ENCODE measurements around the gene GPBAR1. TPM values are rescaled to one million over a fixed set of nuclear protein-coding genes. Genes with fewer than 3 reads are reported as not detected.

The GPBAR1 gene
- total RNA-seq, 1 experiment from 2014 or later: 0.29 TPM

DNA sequence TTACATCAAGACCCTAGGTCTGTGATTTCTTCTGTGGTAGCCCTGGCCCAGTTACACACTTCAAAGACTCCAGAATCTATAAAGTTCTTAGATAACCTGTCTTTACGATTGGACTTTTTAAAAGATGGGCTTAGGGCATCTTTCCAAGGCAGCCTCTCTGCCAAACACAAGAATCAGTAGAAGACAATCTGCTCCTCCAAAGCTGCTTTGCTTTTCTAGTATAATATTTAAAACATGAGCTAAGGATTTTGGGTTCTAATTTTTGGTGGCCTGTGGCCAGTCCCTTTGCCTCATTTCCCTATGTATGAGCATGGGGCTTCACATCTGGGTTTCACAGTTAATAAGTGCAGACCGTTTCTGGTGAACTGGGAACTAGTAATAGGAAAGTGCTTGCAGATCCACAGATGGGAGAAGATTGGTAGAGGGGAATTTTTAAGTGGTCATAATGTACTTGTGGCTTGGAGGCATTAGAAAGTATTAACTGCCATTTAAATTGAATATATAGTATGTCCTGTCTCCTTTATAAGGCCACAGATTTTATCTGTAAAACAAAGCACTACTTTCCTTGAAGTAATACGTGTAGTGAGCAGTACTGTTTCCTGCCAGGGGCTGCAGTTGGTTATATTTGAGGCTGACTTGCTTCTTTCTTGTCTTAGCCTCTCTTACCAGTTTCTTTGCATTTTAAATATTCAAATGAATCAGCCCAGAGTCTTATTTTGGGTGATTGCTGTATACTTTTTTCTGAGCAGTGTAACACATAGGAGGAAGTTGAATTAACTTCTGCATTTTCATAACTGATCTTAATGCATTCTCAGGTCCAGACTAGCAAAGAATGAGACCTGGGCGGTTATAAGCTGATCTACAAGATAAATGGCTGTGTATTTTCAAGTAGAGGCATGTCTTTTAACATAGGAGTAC lies 42.3 kb upstream of the GPBAR1 start:
- no peak for DNase-seq
- POLR2A ChIA-PET: interaction anchor here (1.2 kb wide), 1 partner anchor 12 kb away, joined by 3 read pairs; no protein-coding TSS in a partner anchor
- CTCF ChIA-PET: interaction anchor here (1.6 kb wide), 1 partner anchor 13 kb away, joined by 7 read pairs; no protein-coding TSS in a partner anchor
- H3K27ac Mint-ChIP-seq (ENCODE audit: unreplicated experiment): peak overlapping the region; percentile 92
- H3K4me3 Mint-ChIP-seq (ENCODE audit: unreplicated experiment): peak overlapping the region; percentile 93
- Histone ChIP-seq H3K9me3 (no peaks in the 10 kb centered on the region), H3K36me3 (ENCODE audit: control insufficient read depth, insufficient read depth, low read length) (0 out of 2 replicates have a peak, but pooled peaks cover 2% of the 10 kb centered on the region), H3K4me3 (ENCODE audit: low read depth, low read length) (peak overlapping the region; percentile 87), H3K27me3 (replicated peaks; ENCODE audit: control insufficient read depth, insufficient read depth, low read length) (no peaks in the 10 kb centered on the region), H3K4me1 (peaks cover 36% of the 10 kb centered on the region)
- H3K4me1 Mint-ChIP-seq (ENCODE audit: low read depth, unreplicated experiment): peaks cover 26% of the 10 kb centered on the region
- peaks cover 36% of the 10 kb centered on the region for H3K36me3 Mint-ChIP-seq (ENCODE audit: insufficient read depth, unreplicated experiment)
- no TSS peak for BruUV-seq (replicated peaks)
- TF ChIP-seq, protein P1, sequence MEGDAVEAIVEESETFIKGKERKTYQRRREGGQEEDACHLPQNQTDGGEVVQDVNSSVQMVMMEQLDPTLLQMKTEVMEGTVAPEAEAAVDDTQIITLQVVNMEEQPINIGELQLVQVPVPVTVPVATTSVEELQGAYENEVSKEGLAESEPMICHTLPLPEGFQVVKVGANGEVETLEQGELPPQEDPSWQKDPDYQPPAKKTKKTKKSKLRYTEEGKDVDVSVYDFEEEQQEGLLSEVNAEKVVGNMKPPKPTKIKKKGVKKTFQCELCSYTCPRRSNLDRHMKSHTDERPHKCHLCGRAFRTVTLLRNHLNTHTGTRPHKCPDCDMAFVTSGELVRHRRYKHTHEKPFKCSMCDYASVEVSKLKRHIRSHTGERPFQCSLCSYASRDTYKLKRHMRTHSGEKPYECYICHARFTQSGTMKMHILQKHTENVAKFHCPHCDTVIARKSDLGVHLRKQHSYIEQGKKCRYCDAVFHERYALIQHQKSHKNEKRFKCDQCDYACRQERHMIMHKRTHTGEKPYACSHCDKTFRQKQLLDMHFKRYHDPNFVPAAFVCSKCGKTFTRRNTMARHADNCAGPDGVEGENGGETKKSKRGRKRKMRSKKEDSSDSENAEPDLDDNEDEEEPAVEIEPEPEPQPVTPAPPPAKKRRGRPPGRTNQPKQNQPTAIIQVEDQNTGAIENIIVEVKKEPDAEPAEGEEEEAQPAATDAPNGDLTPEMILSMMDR (IDR thresholded peaks at IDR 0.05; ENCODE audit: insufficient read depth in 1 of 2, low read depth in 1 of 2, low read length in 1 of 2, severe bottlenecking in 1 of 2, unreplicated experiment in 1 of 2): no peak
- intact Hi-C loops (cut with micrococcal nuclease; ENCODE audit: unreplicated experiment): loop anchor here (1.0 kb wide), 1 partner anchor 11 kb away; no protein-coding TSS in a partner anchor
- H3K27me3 Mint-ChIP-seq (ENCODE audit: insufficient read depth, unreplicated experiment): no peaks in the 10 kb centered on the region
- no peaks in the 10 kb centered on the region for H3K9me3 Mint-ChIP-seq (ENCODE audit: unreplicated experiment)

DNA sequence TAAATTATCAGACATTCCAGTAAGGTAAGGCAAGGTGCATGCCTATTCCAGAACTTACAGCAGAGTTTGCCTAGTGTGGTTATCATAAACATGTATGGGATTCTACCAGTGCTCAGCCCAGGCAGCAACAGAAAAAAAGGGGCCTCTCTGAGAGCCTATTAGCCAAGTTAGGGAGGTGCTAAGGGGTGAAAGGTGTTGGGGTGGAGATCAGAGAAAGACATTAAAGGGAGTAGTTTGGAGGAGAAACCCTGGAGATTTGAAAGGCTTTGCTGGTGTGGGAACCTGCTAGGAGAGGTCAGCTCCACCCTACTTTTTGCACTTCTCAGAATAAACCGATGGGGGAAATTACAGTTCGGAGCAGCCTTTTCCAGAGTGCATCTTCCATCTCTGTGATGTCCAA lies 40.9 kb upstream of the GPBAR1 start:
- no peak for DNase-seq
- intact Hi-C loops (cut with micrococcal nuclease; ENCODE audit: unreplicated experiment): no loop called here
- peak overlapping the region; percentile 77 for H3K27ac Mint-ChIP-seq (ENCODE audit: unreplicated experiment)
- no peaks in the 10 kb centered on the region for H3K9me3 Mint-ChIP-seq (ENCODE audit: unreplicated experiment)
- Histone ChIP-seq H3K4me3 (ENCODE audit: low read depth, low read length) (no peak overlapping the region), H3K9me3 (no peaks in the 10 kb centered on the region), H3K4me1 (peaks cover 36% of the 10 kb centered on the region), H3K36me3 (ENCODE audit: control insufficient read depth, insufficient read depth, low read length) (0 out of 2 replicates have a peak, but pooled peaks cover 2% of the 10 kb centered on the region), H3K27me3 (replicated peaks; ENCODE audit: control insufficient read depth, insufficient read depth, low read length) (no peaks in the 10 kb centered on the region)
- H3K27me3 Mint-ChIP-seq (ENCODE audit: insufficient read depth, unreplicated experiment): no peaks in the 10 kb centered on the region
- TF ChIP-seq, protein P1 (IDR thresholded peaks at IDR 0.05; ENCODE audit: insufficient read depth in 1 of 2, low read depth in 1 of 2, low read length in 1 of 2, severe bottlenecking in 1 of 2, unreplicated experiment in 1 of 2): no peak
- BruUV-seq (replicated peaks): no TSS peak
- ChIA-PET POLR2A (no interaction called here), CTCF (no interaction called here)
- H3K4me3 Mint-ChIP-seq (ENCODE audit: unreplicated experiment): peak overlapping the region; percentile 93
- peaks cover 27% of the 10 kb centered on the region for H3K4me1 Mint-ChIP-seq (ENCODE audit: low read depth, unreplicated experiment)
- peaks cover 50% of the 10 kb centered on the region for H3K36me3 Mint-ChIP-seq (ENCODE audit: insufficient read depth, unreplicated experiment)

DNA sequence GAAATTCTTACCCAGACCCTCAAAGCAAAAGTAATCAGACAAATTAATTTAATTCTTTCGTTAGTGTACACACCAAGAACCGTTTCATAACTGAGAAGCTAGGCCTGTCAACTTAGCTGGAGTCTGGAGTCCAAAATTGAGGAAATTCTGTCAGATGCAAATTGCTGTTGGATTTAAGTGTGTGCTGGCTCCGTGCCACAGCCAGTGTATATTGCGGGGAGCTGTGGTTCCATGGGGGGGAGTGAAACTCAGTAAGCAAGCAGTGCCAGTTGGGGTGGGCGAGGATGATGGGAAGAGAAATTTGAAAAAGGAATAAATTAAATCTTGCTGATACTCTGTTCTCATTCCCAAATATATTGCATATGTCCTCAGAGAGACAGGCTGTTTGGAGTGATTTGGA lies 39.8 kb upstream of the GPBAR1 start:
- intact Hi-C loops (cut with micrococcal nuclease; ENCODE audit: unreplicated experiment): no loop called here
- Mint-ChIP-seq H3K36me3 (ENCODE audit: insufficient read depth, unreplicated experiment) (peaks cover 61% of the 10 kb centered on the region), H3K27me3 (ENCODE audit: insufficient read depth, unreplicated experiment) (no peaks in the 10 kb centered on the region), H3K27ac (ENCODE audit: unreplicated experiment) (no peak overlapping the region), H3K9me3 (ENCODE audit: unreplicated experiment) (no peaks in the 10 kb centered on the region), H3K4me3 (ENCODE audit: unreplicated experiment) (no peak overlapping the region), H3K4me1 (ENCODE audit: low read depth, unreplicated experiment) (peaks cover 33% of the 10 kb centered on the region)
- no TSS peak for BruUV-seq (replicated peaks)
- H3K4me3 ChIP-seq (ENCODE audit: low read depth, low read length): no peak overlapping the region
- peaks cover 34% of the 10 kb centered on the region for H3K4me1 ChIP-seq
- no peaks in the 10 kb centered on the region for H3K9me3 ChIP-seq
- ChIA-PET POLR2A (interaction anchor here (0.7 kb wide), 1 partner anchor 159 kb away, joined by 3 read pairs; no protein-coding TSS in a partner anchor), CTCF (no interaction called here)
- DNase-seq: no peak
- TF ChIP-seq, protein P1 (IDR thresholded peaks at IDR 0.05; ENCODE audit: insufficient read depth in 1 of 2, low read depth in 1 of 2, low read length in 1 of 2, severe bottlenecking in 1 of 2, unreplicated experiment in 1 of 2): no peak
- 0 out of 2 replicates have a peak, but pooled peaks cover 2% of the 10 kb centered on the region for H3K36me3 ChIP-seq (ENCODE audit: control insufficient read depth, insufficient read depth, low read length)
- no peaks in the 10 kb centered on the region for H3K27me3 ChIP-seq (replicated peaks; ENCODE audit: control insufficient read depth, insufficient read depth, low read length)
